Measurements from ENCODE around the gene NEDD4L. TPM values are rescaled to one million over a fixed set of nuclear protein-coding genes. Genes with fewer than 3 reads are reported as not detected.

Gene NEDD4L
- total RNA-seq, 1 experiment from 2014 or later: 57.4 TPM

DNA sequence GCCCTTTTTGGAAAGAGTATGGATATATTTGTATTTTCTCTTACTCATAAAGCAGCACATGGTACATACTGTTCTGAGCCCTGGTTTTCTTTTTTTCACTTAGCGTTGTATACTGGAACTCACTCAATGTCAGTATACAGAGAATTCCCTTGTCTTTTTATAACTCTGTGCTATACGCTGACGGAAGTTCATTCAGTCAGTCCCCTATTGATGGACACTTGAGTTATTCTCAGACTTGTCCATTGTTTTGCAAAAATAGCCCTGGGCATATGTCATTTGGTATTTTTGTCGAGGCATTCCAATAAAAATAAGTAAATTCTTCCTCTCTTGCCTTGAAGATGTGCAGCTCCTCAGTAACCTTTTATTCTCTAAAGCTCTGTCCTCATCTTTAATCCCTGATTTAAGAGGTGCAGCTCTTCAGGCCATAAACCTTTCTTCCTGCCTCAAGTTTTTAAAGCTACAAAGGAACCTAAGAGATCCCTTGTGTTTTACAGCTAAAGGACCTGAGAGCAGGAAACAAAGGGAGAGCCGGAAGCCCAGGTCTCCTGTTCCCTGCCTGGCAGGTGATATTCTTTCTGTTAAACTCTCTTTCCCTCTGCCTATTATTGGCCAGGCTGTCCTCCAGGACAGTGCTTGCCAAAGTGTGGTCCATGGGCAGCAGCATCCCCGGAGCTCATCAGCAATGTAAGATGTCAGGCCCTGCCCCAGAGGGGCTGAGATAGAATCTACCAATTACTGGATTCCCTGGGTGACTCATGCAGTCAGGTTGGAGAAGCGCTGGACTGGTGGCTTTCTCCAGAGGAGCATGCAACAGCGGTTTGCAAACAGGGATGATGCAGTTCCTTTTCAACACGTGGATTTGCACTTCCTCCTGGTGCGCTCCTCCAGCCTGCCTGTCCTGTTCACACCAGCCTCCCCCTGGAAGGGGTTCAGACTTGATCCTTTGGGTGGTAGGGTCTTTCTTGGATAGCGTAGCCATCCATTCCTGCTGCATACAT, 158.0 kb downstream of the NEDD4L start:
- TF ChIP-seq, protein P1, sequence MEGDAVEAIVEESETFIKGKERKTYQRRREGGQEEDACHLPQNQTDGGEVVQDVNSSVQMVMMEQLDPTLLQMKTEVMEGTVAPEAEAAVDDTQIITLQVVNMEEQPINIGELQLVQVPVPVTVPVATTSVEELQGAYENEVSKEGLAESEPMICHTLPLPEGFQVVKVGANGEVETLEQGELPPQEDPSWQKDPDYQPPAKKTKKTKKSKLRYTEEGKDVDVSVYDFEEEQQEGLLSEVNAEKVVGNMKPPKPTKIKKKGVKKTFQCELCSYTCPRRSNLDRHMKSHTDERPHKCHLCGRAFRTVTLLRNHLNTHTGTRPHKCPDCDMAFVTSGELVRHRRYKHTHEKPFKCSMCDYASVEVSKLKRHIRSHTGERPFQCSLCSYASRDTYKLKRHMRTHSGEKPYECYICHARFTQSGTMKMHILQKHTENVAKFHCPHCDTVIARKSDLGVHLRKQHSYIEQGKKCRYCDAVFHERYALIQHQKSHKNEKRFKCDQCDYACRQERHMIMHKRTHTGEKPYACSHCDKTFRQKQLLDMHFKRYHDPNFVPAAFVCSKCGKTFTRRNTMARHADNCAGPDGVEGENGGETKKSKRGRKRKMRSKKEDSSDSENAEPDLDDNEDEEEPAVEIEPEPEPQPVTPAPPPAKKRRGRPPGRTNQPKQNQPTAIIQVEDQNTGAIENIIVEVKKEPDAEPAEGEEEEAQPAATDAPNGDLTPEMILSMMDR (conservative IDR thresholded peaks at IDR 0.05): no peak
- H3K79me2 ChIP-seq (ENCODE audit: low read depth): peaks cover 60% of the 10 kb centered on the region
- ChIA-PET CTCF (interaction anchor here (1.3 kb wide), 1 partner anchor 120 kb away, joined by 3 read pairs; no protein-coding TSS in a partner anchor), POLR2A (ENCODE audit: unreplicated experiment) (interaction anchor here (0.6 to 0.7 kb wide), 2 partner anchors 12 to 19 kb away, joined by 5 to 6 read pairs; no protein-coding TSS in a partner anchor)
- intact Hi-C loops (cut with micrococcal nuclease; ENCODE audit: unreplicated experiment): no loop called here
- peak overlapping the region; percentile 44 for H3K27ac ChIP-seq
- no peaks in the 10 kb centered on the region for H3K9me2 ChIP-seq (ENCODE audit: insufficient read depth)
- H4K20me1 ChIP-seq (ENCODE audit: insufficient read depth): no peaks in the 10 kb centered on the region
- no peak overlapping the region for H3K4me3 ChIP-seq
- peak overlapping the region; percentile 34; the same call in 1 of the 2 replicates for H3K4me2 ChIP-seq
- H2AFZ ChIP-seq: no peak overlapping the region
- no peaks in the 10 kb centered on the region for H3K36me3 ChIP-seq (ENCODE audit: low read depth)
- H3K4me1 ChIP-seq (replicated peaks; ENCODE audit: insufficient read depth): peaks cover 18% of the 10 kb centered on the region
- H3K27me3 ChIP-seq (ENCODE audit: insufficient read depth, low read depth): no peaks in the 10 kb centered on the region
- DNase-seq: peak; percentile 44 to 80
- peaks cover 25% of the 10 kb centered on the region for H3F3A ChIP-seq (ENCODE audit: insufficient read depth, low read depth)
- no peaks in the 10 kb centered on the region for H3K9me3 ChIP-seq (ENCODE audit: insufficient read depth, low read depth)
- BruUV-seq (replicated peaks): no TSS peak

DNA sequence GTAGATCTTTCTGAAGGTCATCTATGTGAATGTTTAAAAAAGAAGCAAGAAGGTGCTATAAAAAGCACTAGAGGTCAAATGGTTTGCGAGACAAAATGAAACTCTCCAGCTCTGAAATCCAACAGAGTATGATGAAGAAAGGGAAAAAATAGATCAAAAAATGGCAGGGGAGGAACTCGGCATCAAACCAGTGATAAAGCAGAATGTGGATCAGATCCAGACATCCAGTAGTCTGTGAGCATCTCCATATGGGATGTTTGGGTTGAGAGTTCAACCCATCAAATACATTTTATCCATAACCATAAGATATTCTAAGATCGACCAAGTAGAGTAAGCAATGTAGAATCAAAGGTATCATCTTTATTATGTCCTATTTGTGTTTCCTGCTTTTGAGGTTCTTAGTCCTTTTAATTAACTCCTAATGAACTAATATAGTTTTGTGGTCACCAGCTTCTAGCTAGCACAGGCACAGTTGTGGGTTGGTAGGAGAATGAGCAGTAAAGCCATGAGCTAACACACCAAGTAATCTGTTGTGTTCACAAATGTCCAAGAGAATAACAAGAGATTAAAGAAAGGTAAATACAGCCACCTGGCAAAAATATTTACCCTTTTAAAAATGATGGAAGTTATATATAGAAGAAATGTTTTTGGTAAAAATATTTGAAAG, 160.9 kb downstream of the NEDD4L start:
- peaks cover 40% of the 10 kb centered on the region for H3K4me1 ChIP-seq (replicated peaks; ENCODE audit: insufficient read depth)
- no TSS peak for BruUV-seq (replicated peaks)
- H3K4me2 ChIP-seq: no peak overlapping the region
- peaks cover 44% of the 10 kb centered on the region for H3K79me2 ChIP-seq (ENCODE audit: low read depth)
- no peak overlapping the region for H3K27ac ChIP-seq
- H3K36me3 ChIP-seq (ENCODE audit: low read depth): no peaks in the 10 kb centered on the region
- CTCF ChIA-PET: no interaction called here
- intact Hi-C loops (cut with micrococcal nuclease; ENCODE audit: unreplicated experiment): no loop called here
- no peaks in the 10 kb centered on the region for H3K9me3 ChIP-seq (ENCODE audit: insufficient read depth, low read depth)
- H3K9me2 ChIP-seq (ENCODE audit: insufficient read depth): no peaks in the 10 kb centered on the region
- DNase-seq: no peak
- no peak for TF ChIP-seq EZH2 (IDR thresholded peaks at IDR 0.05; ENCODE audit: low read depth)
- TF ChIP-seq, protein P1 (conservative IDR thresholded peaks at IDR 0.05): no peak
- no peak overlapping the region for H3K4me3 ChIP-seq
- peaks cover 35% of the 10 kb centered on the region for H3F3A ChIP-seq (ENCODE audit: insufficient read depth, low read depth)
- POLR2A ChIA-PET (ENCODE audit: unreplicated experiment): no interaction called here
- H2AFZ ChIP-seq: no peak overlapping the region
- no peaks in the 10 kb centered on the region for H4K20me1 ChIP-seq (ENCODE audit: insufficient read depth)
- H3K27me3 ChIP-seq (ENCODE audit: insufficient read depth, low read depth): no peaks in the 10 kb centered on the region

DNA sequence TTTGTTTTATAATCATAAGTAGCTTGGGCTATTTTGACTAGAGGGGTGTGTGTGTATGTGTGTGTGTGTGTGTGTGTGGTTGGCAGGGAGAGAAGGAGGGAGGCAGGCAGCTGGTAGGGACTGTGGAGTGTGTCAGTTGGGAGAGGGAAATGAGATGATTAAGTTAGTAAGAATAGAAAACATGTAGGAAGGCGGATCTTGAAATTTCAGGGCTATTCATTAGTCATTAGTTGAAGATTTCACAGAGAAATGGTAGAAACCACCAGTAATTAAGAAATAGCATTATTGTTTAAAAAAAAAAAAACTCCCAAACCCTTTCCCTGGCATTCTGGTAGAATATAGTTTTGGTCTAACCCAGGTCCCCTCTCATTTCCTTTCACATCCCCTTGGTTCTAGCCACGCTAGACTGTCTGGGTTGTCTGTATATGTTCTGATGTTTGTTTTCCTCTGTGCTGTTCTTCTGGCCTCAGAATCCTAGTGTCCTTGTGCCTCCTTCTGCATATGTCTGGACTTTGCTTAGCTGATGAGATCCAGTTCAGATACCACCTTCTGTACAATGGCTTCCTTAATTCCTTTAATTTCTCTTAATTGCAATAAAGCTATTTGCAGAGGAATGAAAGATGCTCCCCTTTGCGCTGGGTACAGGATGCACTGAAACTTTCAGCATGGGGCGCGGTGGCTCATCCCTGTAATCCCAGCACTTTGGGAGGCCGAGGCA, 161.6 kb downstream of the NEDD4L start:
- no peak for DNase-seq
- Histone ChIP-seq H3K4me3 (no peak overlapping the region), H3K4me1 (replicated peaks; ENCODE audit: insufficient read depth) (peaks cover 46% of the 10 kb centered on the region), H3K27me3 (ENCODE audit: insufficient read depth, low read depth) (no peaks in the 10 kb centered on the region), H3K4me2 (no peak overlapping the region), H3K27ac (no peak overlapping the region), H2AFZ (no peak overlapping the region), H3K9me2 (ENCODE audit: insufficient read depth) (no peaks in the 10 kb centered on the region), H3K36me3 (ENCODE audit: low read depth) (no peaks in the 10 kb centered on the region), H3F3A (ENCODE audit: insufficient read depth, low read depth) (peaks cover 35% of the 10 kb centered on the region), H3K79me2 (ENCODE audit: low read depth) (peaks cover 42% of the 10 kb centered on the region), H4K20me1 (ENCODE audit: insufficient read depth) (no peaks in the 10 kb centered on the region), H3K9me3 (ENCODE audit: insufficient read depth, low read depth) (no peaks in the 10 kb centered on the region)
- intact Hi-C loops (cut with micrococcal nuclease; ENCODE audit: unreplicated experiment): no loop called here
- TF ChIP-seq, protein P1 (conservative IDR thresholded peaks at IDR 0.05): no peak
- TF ChIP-seq EZH2 (IDR thresholded peaks at IDR 0.05; ENCODE audit: low read depth): no peak
- ChIA-PET CTCF (no interaction called here), POLR2A (ENCODE audit: unreplicated experiment) (no interaction called here)
- no TSS peak for BruUV-seq (replicated peaks)

Measured in PC-9 (cell line).